Panc1 (cell line): ENCODE measurements around the gene CRYBG1. TPM values are rescaled to one million over a fixed set of nuclear protein-coding genes. Genes with fewer than 3 reads are reported as not detected.
A peak's percentile ranks its signal among the peaks of the same experiment; 100 is the strongest.
"Not testable (repeated sequence)": the region's sequence is repeated elsewhere in the genome, so short reads cannot be mapped to it uniquely, and the experiment has no call there.

Experiments used
- ATAC-seq: fragments of 200-7000 bp; cut with Tn5 transposase; 2 replicates; pipeline ENCODE4 v1.9.1; 2020; ENCODE audit warnings: mild to moderate bottlenecking, moderate library complexity
- BruUV-seq: library from RNA; stranded (reverse); fragments of 400-500 nt; replicated peaks from 2 replicates; lab custom pipeline; 2021; lab: Mats Ljungman, UMichigan
- CTCF ChIA-PET: fragments of 300-600 bp; sonication (Branson Sonifier 250); formaldehyde crosslinking; loops from one replicate; lab custom pipeline; 2022; ENCODE audit warnings: antibody characterized with exemption; lab: Charles Lee
- POLR2A ChIA-PET: fragments of 300-600 bp; sonication (Branson Sonifier 250); formaldehyde crosslinking; loops from one replicate; lab custom pipeline; 2022; ENCODE audit warnings: antibody characterized with exemption; lab: Charles Lee
- DNase-seq: peaks from one replicate; pipeline ENCODE4 v3.0.0-alpha.2; 2010; ENCODE audit warnings: low read depth, low spot score
- H3K27ac ChIP-seq: 2 replicates; pipeline ENCODE4 v1.5.1; 2011; ENCODE audit warnings: mild to moderate bottlenecking, low read length, inconsistent platforms
- H3K27me3 ChIP-seq: fragments of 200-500 bp; sonication (Bioruptor generic); 2 replicates; pipeline ENCODE4 v1.6.0; 2014; ENCODE audit warnings: low read length, inconsistent platforms; ENCODE audit not compliant: control insufficient read depth, insufficient read depth
- H3K36me3 ChIP-seq: fragments of 200-500 bp; sonication (Bioruptor generic); 2 replicates; pipeline ENCODE4 v1.5.1; 2014; ENCODE audit warnings: inconsistent platforms, mild to moderate bottlenecking, low read length, moderate library complexity; ENCODE audit not compliant: control insufficient read depth, insufficient read depth
- H3K4me1 ChIP-seq: 2 replicates; pipeline ENCODE4 v1.5.1; 2011; ENCODE audit warnings: inconsistent platforms, mild to moderate bottlenecking, low read length, moderate library complexity; ENCODE audit not compliant: control insufficient read depth, insufficient read depth
- H3K4me3 ChIP-seq, 2 experiments: 2 replicates each; pipeline ENCODE4 v1.5.1; 2011 to 2012; ENCODE audit warnings: low read depth in 2 of 2, low read length in 2 of 2, mild to moderate bottlenecking in 2 of 2, inconsistent platforms in 1 of 2, moderate library complexity in 1 of 2
- H3K9me3 ChIP-seq: fragments of 200-500 bp; sonication (Bioruptor generic); 2 replicates; pipeline ENCODE4 v1.5.1; 2014; ENCODE audit warnings: low read depth, mild to moderate bottlenecking, inconsistent platforms, low read length, moderate library complexity; ENCODE audit not compliant: control insufficient read depth, insufficient read depth
- CTCF ChIP-seq: fragments of 450-650 bp; IDR thresholded peaks from 2 replicates; pipeline ENCODE4 v1.5.1; 2017; ENCODE audit warnings: mild to moderate bottlenecking
- POLR2AphosphoS5 ChIP-seq: IDR thresholded peaks from 2 replicates; pipeline ENCODE4 v1.6.1; 2012; ENCODE audit warnings: mild to moderate bottlenecking, low read depth, low read length, moderate library complexity
- REST ChIP-seq, 2 experiments: IDR thresholded peaks; 2 replicates each; pipeline ENCODE4 v1.6.1; 2011 to 2012; ENCODE audit warnings: low read depth in 2 of 2, control low read depth in 1 of 2, low read length in 1 of 2, mild to moderate bottlenecking in 1 of 2, moderate library complexity in 1 of 2; ENCODE audit not compliant: insufficient read depth in 1 of 2
- SIN3A ChIP-seq: IDR thresholded peaks from 2 replicates; pipeline ENCODE4 v1.6.1; 2012; ENCODE audit warnings: low read depth, mild to moderate bottlenecking, low read length, moderate library complexity, borderline replicate concordance; ENCODE audit not compliant: insufficient read depth
- TCF7L2 ChIP-seq: IDR thresholded peaks from 2 replicates; pipeline ENCODE4 v1.6.1; 2011; ENCODE audit warnings: mild to moderate bottlenecking, low read depth, low read length, inconsistent platforms
- in situ Hi-C: cut with HindIII; loops from 2 replicates; pipeline ENCODE4 v1.10.0; 2016; ENCODE audit warnings: low sequenced_read_pairs, low pct_unique_long_range_greater_than_20kb
- intact Hi-C: fragments of 100-400 bp; cut with micrococcal nuclease; formaldehyde crosslinking; loops from one replicate; pipeline ENCODE4 v1.10.0; 2022; ENCODE audit not compliant: unreplicated experiment
- total RNA-seq: library from RNA; stranded (reverse); gene quantifications from one replicate; pipeline ENCODE4 v1.2.1, GENCODE V29; 2021; ENCODE audit not compliant: unreplicated experiment

Gene CRYBG1
- total RNA-seq, 1 experiment from 2014 or later, result 32.3 TPM

- DNase-seq (no peak), ATAC-seq (no peak)
- TF ChIP-seq SIN3A (no peak), TCF7L2 (no peak), POLR2AphosphoS5 (no peak), REST (IDR thresholded peaks at IDR 0.05; ENCODE audit: insufficient read depth in 1 of 2, low read depth in 2 of 2, low read length in 1 of 2) (no peak), CTCF (no peak)
- in situ Hi-C loops (no loop called here), intact Hi-C loops (no loop called here)
- Histone ChIP-seq H3K27me3 (no peaks in the 10 kb centered on the region), H3K27ac (no peak overlapping the region), H3K4me3 (no peak overlapping the region), H3K36me3 (no peaks in the 10 kb centered on the region), H3K4me1 (no peaks in the 10 kb centered on the region), H3K9me3 (no peaks in the 10 kb centered on the region)
- ChIA-PET POLR2A (no interaction called here), CTCF (no interaction called here)
- no TSS peak for BruUV-seq
Observed at GRCh38 chr6:106586815-106587415, 226.4 kb downstream of the CRYBG1 start.

- BruUV-seq, result not testable (repeated sequence)
Observed at GRCh38 chr6:106588937-106589336, 228.4 kb downstream of the CRYBG1 start.

GRCh38 chr6:106591111-106591825 lies 230.8 kb downstream of the CRYBG1 start:
- Histone ChIP-seq H3K36me3 (no peaks in the 10 kb centered on the region), H3K9me3 (no peaks in the 10 kb centered on the region), H3K27me3 (no peaks in the 10 kb centered on the region), H3K27ac (no peak overlapping the region), H3K4me3 (no peak overlapping the region), H3K4me1 (no peaks in the 10 kb centered on the region)
- in situ Hi-C loops, result no loop called here
- no peak for TF ChIP-seq TCF7L2
- no peak for TF ChIP-seq REST (IDR thresholded peaks at IDR 0.05; ENCODE audit: insufficient read depth in 1 of 2, low read depth in 2 of 2, low read length in 1 of 2)
- no peak for TF ChIP-seq SIN3A
- no peak for TF ChIP-seq CTCF
- TF ChIP-seq POLR2AphosphoS5, result no peak
- CTCF ChIA-PET, result interaction anchor here (0.7 kb wide), 1 partner anchor 102 kb away, joined by 4 read pairs; no protein-coding TSS in a partner anchor
- no TSS peak for BruUV-seq
- intact Hi-C loops, result no loop called here
- POLR2A ChIA-PET, result no interaction called here
- no peak for DNase-seq
- ATAC-seq, result peak; percentile 80

More at GRCh38 chr6:106588937-106589336, 228.4 kb downstream of the CRYBG1 start:
- CTCF ChIA-PET, result interaction anchor here (1.0 kb wide), 1 partner anchor 21 kb away, joined by 3 read pairs; no protein-coding TSS in a partner anchor
- H3K36me3 ChIP-seq, ATAC-seq, H3K9me3 ChIP-seq, DNase-seq, H3K4me1 ChIP-seq, POLR2A ChIA-PET, H3K27me3 ChIP-seq, intact Hi-C loops, H3K27ac ChIP-seq, H3K4me3 ChIP-seq, in situ Hi-C loops: not testable (repeated sequence)
